Neutrophil (primary cell): Measurements from ENCODE around the gene NEDD4L.

Source experiments
- H3K27ac ChIP-seq: fragments of 200-600 bp; sonication (generic); 2 replicates; pipeline ENCODE4 v1.5.1; 2016; ENCODE audit warnings: mild to moderate bottlenecking, moderate library complexity
- H3K27me3 ChIP-seq: fragments of 200-600 bp; sonication (generic); 2 replicates; pipeline ENCODE4 v1.6.0; 2016; ENCODE audit warnings: mild to moderate bottlenecking
- H3K36me3 ChIP-seq: fragments of 200-600 bp; sonication (generic); 2 replicates; pipeline ENCODE4 v1.5.1; 2017
- H3K4me1 ChIP-seq, 2 experiments: fragments of 200-600 bp in 1 of 2; sonication (generic) in 1 of 2; 1 replicate in 1 of 2; 2 replicates in 1 of 2; pipeline versions ENCODE4 v1.5.1 to v1.6.1; 2013 to 2016; ENCODE audit warnings: low read depth in 1 of 2, low read length in 1 of 2, mild to moderate bottlenecking in 1 of 2, moderate library complexity in 1 of 2; ENCODE audit not compliant: control insufficient read depth in 1 of 2, insufficient read depth in 1 of 2
- H3K4me3 ChIP-seq, 2 experiments: fragments of 200-600 bp in 1 of 2; sonication (generic) in 1 of 2; 1 replicate in 1 of 2; 2 replicates in 1 of 2; pipeline ENCODE4 v1.5.1; 2013 to 2016; ENCODE audit warnings: low read depth in 1 of 2, low read length in 1 of 2, mild to moderate bottlenecking in 1 of 2, moderate library complexity in 1 of 2
- H3K9me3 ChIP-seq: fragments of 200-600 bp; sonication (generic); 2 replicates; pipeline ENCODE4 v1.5.1; 2016
- TF ChIP-seq, protein P1 (sequence below): fragments of 200-600 bp; sonication (generic); IDR thresholded peaks from 2 replicates; pipeline ENCODE4 v1.5.1; 2016; ENCODE audit warnings: antibody characterized with exemption

Gene NEDD4L

DNA sequence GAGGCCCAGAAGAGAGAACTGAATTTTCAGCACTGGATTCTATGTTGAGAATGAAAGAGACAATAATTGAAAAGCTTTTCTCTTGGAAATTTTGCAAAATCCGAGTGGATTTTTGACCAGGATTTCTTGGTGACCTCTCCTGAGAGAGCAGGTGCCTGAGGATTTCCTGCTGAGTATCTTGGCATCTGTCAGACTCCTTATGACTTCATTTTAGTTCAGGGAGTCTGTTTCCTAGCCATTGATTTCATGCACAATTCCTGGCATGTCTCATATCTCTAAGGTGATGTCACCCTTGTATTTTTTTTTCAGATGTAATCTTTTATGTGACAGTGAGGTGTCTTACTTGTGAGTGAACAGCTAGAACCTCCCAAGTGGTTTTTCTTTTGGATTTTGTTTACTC is 195.9 kb downstream of the NEDD4L start:
- no peak overlapping the region for H3K4me3 ChIP-seq
- H3K27ac ChIP-seq: no peak overlapping the region
- TF ChIP-seq, protein P1, sequence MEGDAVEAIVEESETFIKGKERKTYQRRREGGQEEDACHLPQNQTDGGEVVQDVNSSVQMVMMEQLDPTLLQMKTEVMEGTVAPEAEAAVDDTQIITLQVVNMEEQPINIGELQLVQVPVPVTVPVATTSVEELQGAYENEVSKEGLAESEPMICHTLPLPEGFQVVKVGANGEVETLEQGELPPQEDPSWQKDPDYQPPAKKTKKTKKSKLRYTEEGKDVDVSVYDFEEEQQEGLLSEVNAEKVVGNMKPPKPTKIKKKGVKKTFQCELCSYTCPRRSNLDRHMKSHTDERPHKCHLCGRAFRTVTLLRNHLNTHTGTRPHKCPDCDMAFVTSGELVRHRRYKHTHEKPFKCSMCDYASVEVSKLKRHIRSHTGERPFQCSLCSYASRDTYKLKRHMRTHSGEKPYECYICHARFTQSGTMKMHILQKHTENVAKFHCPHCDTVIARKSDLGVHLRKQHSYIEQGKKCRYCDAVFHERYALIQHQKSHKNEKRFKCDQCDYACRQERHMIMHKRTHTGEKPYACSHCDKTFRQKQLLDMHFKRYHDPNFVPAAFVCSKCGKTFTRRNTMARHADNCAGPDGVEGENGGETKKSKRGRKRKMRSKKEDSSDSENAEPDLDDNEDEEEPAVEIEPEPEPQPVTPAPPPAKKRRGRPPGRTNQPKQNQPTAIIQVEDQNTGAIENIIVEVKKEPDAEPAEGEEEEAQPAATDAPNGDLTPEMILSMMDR: no peak
- H3K9me3 ChIP-seq: no peaks in the 10 kb centered on the region
- H3K36me3 ChIP-seq: no peaks in the 10 kb centered on the region
- peaks cover 3% of the 10 kb centered on the region for H3K27me3 ChIP-seq
- no peaks in the 10 kb centered on the region for H3K4me1 ChIP-seq

DNA sequence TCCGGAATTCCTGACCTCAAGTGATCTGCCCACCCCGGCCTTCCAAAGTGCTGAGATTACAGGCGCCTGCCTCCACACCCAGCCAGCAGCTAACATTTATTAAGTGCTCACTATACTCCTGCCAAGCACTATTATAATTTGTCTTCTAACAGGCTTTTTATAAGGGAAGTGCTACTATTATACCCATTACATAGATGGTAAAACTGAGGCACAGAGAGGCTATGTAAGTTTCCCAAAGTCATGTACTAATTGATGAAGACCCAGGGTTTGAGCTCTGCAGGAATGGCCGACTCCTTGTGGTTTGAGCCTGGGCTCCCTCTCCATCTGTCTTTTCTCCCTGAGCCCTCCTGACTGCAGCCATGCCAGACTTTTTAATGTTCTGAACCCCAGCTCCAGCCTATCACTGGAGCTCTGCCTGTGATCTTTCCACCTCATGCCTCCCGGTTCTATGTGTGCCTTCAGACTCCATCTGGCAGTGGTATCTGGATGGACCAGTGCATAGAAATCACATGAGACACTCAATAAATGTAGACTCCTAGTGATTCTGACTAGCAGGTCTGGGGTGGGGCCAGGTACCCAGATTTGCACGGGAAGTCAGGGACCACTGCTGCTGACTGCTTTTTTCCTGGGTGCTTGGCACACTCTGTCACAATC is 197.1 kb downstream of the NEDD4L start:
- H3K27me3 ChIP-seq: peaks cover 3% of the 10 kb centered on the region
- TF ChIP-seq, protein P1: no peak
- no peak overlapping the region for H3K27ac ChIP-seq
- no peaks in the 10 kb centered on the region for H3K4me1 ChIP-seq
- no peak overlapping the region for H3K4me3 ChIP-seq
- no peaks in the 10 kb centered on the region for H3K9me3 ChIP-seq
- no peaks in the 10 kb centered on the region for H3K36me3 ChIP-seq

DNA sequence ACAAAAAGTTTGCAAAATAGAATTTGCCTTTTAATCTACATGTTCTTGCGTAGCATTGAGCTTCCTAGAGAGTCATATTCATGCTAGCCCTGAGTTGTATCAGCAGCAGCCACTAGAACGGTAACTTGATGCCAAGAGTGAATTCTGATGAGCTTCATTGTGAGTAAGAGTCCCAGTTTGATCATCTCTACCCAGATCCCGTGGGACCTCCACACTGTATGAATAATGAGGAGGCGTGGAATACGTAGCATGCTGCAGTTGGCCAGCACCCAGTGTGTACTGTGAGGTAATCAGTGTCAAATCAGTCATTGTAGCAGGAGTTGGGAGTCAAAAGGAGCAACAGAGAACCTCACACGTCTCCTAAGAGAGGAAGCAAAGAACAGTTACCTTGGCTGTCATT is 197.9 kb downstream of the NEDD4L start:
- no peaks in the 10 kb centered on the region for H3K4me1 ChIP-seq
- peaks cover 3% of the 10 kb centered on the region for H3K27me3 ChIP-seq
- TF ChIP-seq, protein P1: no peak
- H3K36me3 ChIP-seq: no peaks in the 10 kb centered on the region
- H3K4me3 ChIP-seq: no peak overlapping the region
- H3K9me3 ChIP-seq: no peaks in the 10 kb centered on the region
- no peak overlapping the region for H3K27ac ChIP-seq

DNA sequence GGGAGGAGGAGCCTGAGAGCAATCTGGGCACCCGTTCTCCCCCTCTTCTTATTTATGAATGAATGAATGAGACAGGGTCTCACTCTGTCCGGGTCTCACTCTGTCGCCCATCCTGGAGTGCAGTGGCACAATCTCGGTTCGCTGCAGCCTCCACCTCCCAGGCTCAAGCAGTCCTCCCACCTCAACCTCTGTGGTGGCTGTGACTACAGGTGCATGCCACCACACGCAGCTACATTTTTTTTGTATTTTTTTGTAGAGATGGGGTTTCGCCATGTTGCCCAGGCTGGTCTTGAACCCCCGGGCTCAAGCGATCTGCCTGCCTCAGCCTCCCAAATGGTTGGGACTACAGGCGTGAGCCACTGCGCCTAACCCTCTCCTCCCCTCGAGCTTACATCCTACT is 198.4 kb downstream of the NEDD4L start:
- H3K27me3 ChIP-seq: peaks cover 3% of the 10 kb centered on the region

DNA sequence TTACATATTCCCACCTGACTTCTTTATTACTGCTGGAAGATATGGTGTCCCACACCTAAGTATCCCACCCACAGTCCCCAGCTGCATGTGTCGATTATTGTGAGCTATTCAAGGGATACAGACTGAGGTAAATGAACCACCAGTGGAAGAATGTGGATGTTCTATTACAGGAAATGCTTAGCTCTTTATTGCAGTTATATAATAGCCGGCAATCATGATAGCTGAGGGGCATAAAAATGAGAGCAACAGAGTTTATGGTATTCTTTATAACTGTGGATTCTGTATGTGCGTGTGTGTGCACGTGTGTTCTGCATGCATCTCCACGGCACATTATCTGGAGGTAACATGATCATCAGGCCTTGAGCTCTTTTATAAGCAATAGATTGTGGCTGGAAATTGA is 198.9 kb downstream of the NEDD4L start:
- Histone ChIP-seq H3K9me3 (no peaks in the 10 kb centered on the region), H3K4me1 (no peaks in the 10 kb centered on the region), H3K4me3 (no peak overlapping the region), H3K27me3 (peaks cover 3% of the 10 kb centered on the region), H3K36me3 (no peaks in the 10 kb centered on the region), H3K27ac (no peak overlapping the region)
- TF ChIP-seq, protein P1: no peak

More for the DNA sequence above, 198.4 kb downstream of the NEDD4L start:
- Histone ChIP-seq H3K9me3 (no peaks in the 10 kb centered on the region), H3K27ac (no peak overlapping the region), H3K4me3 (no peak overlapping the region), H3K4me1 (no peaks in the 10 kb centered on the region), H3K36me3 (no peaks in the 10 kb centered on the region)
- TF ChIP-seq, protein P1: no peak
